CD14-positive monocyte (primary cell): ENCODE measurements around the gene FAM83G. TPM values are rescaled to one million over a fixed set of nuclear protein-coding genes. Genes with fewer than 3 reads are reported as not detected.

Source experiments
- DNase-seq, 3 donors: peaks; one replicate each; pipeline ENCODE4 v3.0.0-alpha.2; 2011 to 2022
- H2AFZ ChIP-seq: 2 replicates; pipeline ENCODE4 v1.6.0; 2012; ENCODE audit warnings: mild to moderate bottlenecking, low read depth, low read length, inconsistent platforms; ENCODE audit not compliant: insufficient read depth, poor library complexity, severe bottlenecking
- H3K27ac ChIP-seq, 2 donors: 1 replicate in 1 of 2; 2 replicates in 1 of 2; pipeline ENCODE4 v1.5.1; 2012 to 2013; ENCODE audit warnings: low read length in 2 of 2, control low read depth in 1 of 2, inconsistent platforms in 1 of 2, low read depth in 1 of 2, mild to moderate bottlenecking in 1 of 2
- H3K27me3 ChIP-seq, 2 donors: one replicate each; pipeline versions ENCODE4 v1.6.0 to v1.6.1; 2011 to 2013; ENCODE audit warnings: low read length in 2 of 2; ENCODE audit not compliant: control insufficient read depth in 2 of 2, insufficient read depth in 2 of 2
- H3K36me3 ChIP-seq, 2 donors: replicated peaks in 1 of 2; 1 replicate in 1 of 2; 2 replicates in 1 of 2; pipeline versions ENCODE4 v1.5.1 to v1.6.1; 2012 to 2013; ENCODE audit warnings: low read length in 2 of 2, control low read depth in 1 of 2, inconsistent platforms in 1 of 2, mild to moderate bottlenecking in 1 of 2; ENCODE audit not compliant: insufficient read depth in 2 of 2, control insufficient read depth in 1 of 2
- H3K4me1 ChIP-seq, 2 donors: 1 replicate in 1 of 2; 2 replicates in 1 of 2; pipeline versions ENCODE4 v1.5.1 to v1.6.1; 2012 to 2013; ENCODE audit warnings: low read length in 2 of 2, control low read depth in 1 of 2, inconsistent platforms in 1 of 2, mild to moderate bottlenecking in 1 of 2, moderate library complexity in 1 of 2; ENCODE audit not compliant: insufficient read depth in 2 of 2, control insufficient read depth in 1 of 2
- H3K4me2 ChIP-seq: replicated peaks from 2 replicates; pipeline ENCODE3; 2012; ENCODE audit warnings: low read length, moderate library complexity, mild to moderate bottlenecking; ENCODE audit not compliant: poor library complexity, severe bottlenecking; ENCODE audit errors: extremely low read depth
- H3K4me3 ChIP-seq, 3 experiments: fragments of 200-600 bp in 1 of 3; sonication (generic) in 1 of 3; replicated peaks in 1 of 3; 1 replicate in 2 of 3; 2 replicates in 1 of 3; pipeline ENCODE4 v1.5.1; 2011 to 2013; ENCODE audit warnings: low read length in 3 of 3, mild to moderate bottlenecking in 3 of 3, control low read depth in 2 of 3, low read depth in 2 of 3, inconsistent platforms in 1 of 3, moderate library complexity in 1 of 3
- H3K79me2 ChIP-seq: 2 replicates; pipeline ENCODE4 v1.6.0; 2012; ENCODE audit warnings: mild to moderate bottlenecking, control low read depth, inconsistent platforms, low read length, moderate library complexity; ENCODE audit not compliant: insufficient read depth
- H3K9ac ChIP-seq: 2 replicates; pipeline ENCODE4 v1.6.0; 2017; ENCODE audit warnings: low read length, mild to moderate bottlenecking; ENCODE audit not compliant: insufficient read depth, poor library complexity, severe bottlenecking
- H3K9me3 ChIP-seq, 2 donors: replicated peaks in 1 of 2; 1 replicate in 1 of 2; 2 replicates in 1 of 2; pipeline versions ENCODE4 v1.5.1 to v1.6.1; 2012 to 2013; ENCODE audit warnings: low read length in 2 of 2, control low read depth in 1 of 2; ENCODE audit not compliant: control insufficient read depth in 1 of 2, insufficient read depth in 1 of 2
- H4K20me1 ChIP-seq: 2 replicates; pipeline ENCODE4 v1.6.0; 2012; ENCODE audit warnings: mild to moderate bottlenecking, low read length, control low read depth, moderate library complexity; ENCODE audit not compliant: insufficient read depth
- H3K27ac Mint-ChIP-seq, 7 donors: one replicate each; pipeline ENCODE4 v1.8.0; 2020; ENCODE audit warnings: mild to moderate bottlenecking in 7 of 7, mixed read lengths in 7 of 7, moderate library complexity in 6 of 7, inconsistent platforms in 2 of 7
- H3K27me3 Mint-ChIP-seq, 3 donors: one replicate each; pipeline ENCODE4 v1.8.0; 2021 to 2022; ENCODE audit warnings: low read depth in 3 of 3, mild to moderate bottlenecking in 3 of 3, mixed read lengths in 3 of 3, moderate library complexity in 3 of 3, inconsistent platforms in 1 of 3
- H3K36me3 Mint-ChIP-seq, 2 donors: one replicate each; pipeline ENCODE4 v1.8.0; 2020; ENCODE audit warnings: mixed read lengths in 2 of 2, inconsistent platforms in 1 of 2, mild to moderate bottlenecking in 1 of 2
- H3K4me1 Mint-ChIP-seq: one replicate; pipeline ENCODE4 v1.8.0; 2020; ENCODE audit warnings: mild to moderate bottlenecking, mixed read lengths
- H3K4me3 Mint-ChIP-seq, 2 donors: one replicate each; pipeline ENCODE4 v1.8.0; 2020; ENCODE audit warnings: mild to moderate bottlenecking in 2 of 2, mixed read lengths in 2 of 2, moderate library complexity in 1 of 2
- H3K9me3 Mint-ChIP-seq, 7 donors: one replicate each; pipeline ENCODE4 v1.8.0; 2020 to 2022; ENCODE audit warnings: mixed read lengths in 7 of 7, mild to moderate bottlenecking in 6 of 7, moderate library complexity in 6 of 7, inconsistent platforms in 2 of 7
- CTCF ChIP-seq: fragments of 200-600 bp; IDR thresholded peaks from one replicate; pipeline ENCODE4 v1.8.0; 2022; ENCODE audit warnings: antibody characterized with exemption, mild to moderate bottlenecking
- WGBS: methylation state at CpG from one replicate; pipeline ENCODE4 v1.1.5; 2013; ENCODE audit warnings: missing lambda C conversion rate; ENCODE audit not compliant: insufficient coverage; 5-methylcytosine and 5-hydroxymethylcytosine counted together
- intact Hi-C, 2 donors: fragments of 100-400 bp; cut with micrococcal nuclease; formaldehyde crosslinking; loops; one replicate each; pipeline versions ENCODE4 v1.15.0 to v1.15.1; 2023
- polyA plus RNA-seq, 3 donors: library from polyadenylated mRNA; depleted of rRNA in 1 of 3; unstranded in 2 of 3; stranded (reverse) in 1 of 3; fragments of 300-500 nt in 2 of 3; fragments of >200 nt in 1 of 3; fragmentation: Illumina TruSeq in 2 of 3; gene quantifications; 1 replicate in 2 of 3; 2 replicates in 1 of 3; pipeline ENCODE4 v1.2.3, GENCODE V29; 2012 to 2021

Gene FAM83G
- polyA plus RNA-seq, 3 donors = 0.04 to 0.17 (median 0.08) TPM

- WGBS = 41% methylated on average over 19 of the region's 23 CpGs
- Mint-ChIP-seq H3K27ac (peak overlapping the region in 1 of 7 donors; percentile 57), H3K27me3 (peaks cover 2 to 10% (median 2%) of the 10 kb centered on the region in 3 donors), H3K4me3 (peak overlapping the region; percentile 62 to 78), H3K4me1 (peaks cover 24% of the 10 kb centered on the region), H3K36me3 (no peaks in the 10 kb centered on the region), H3K9me3 (no peaks in the 10 kb centered on the region)
- intact Hi-C loops = no loop called here
- H3K36me3 ChIP-seq = no peaks in the 10 kb centered on the region
- peaks cover 18 to 20% of the 10 kb centered on the region in 2 donors for H3K4me1 ChIP-seq
- H2AFZ ChIP-seq = peak overlapping the region; percentile 76
- no peaks in the 10 kb centered on the region for H3K79me2 ChIP-seq
- peak overlapping the region in 2 of 3 experiments; percentile 9 to 50 for H3K4me3 ChIP-seq
- H3K4me2 ChIP-seq = peak overlapping the region; percentile 54
- H3K27ac ChIP-seq = no peak overlapping the region
- peak overlapping the region; percentile 49 for H3K9ac ChIP-seq
- no peaks in the 10 kb centered on the region for H3K27me3 ChIP-seq
- DNase-seq = peak in 2 of 3 donors; percentile 13 to 24
- H4K20me1 ChIP-seq = no peaks in the 10 kb centered on the region
- TF ChIP-seq CTCF = no peak
- no peaks in the 10 kb centered on the region for H3K9me3 ChIP-seq
Measured at GRCh38 chr17:18968945-18969887, 35.3 kb downstream of the FAM83G start.

- Histone ChIP-seq H3K4me2 (no peak overlapping the region), H3K4me1 (peaks cover 18 to 20% of the 10 kb centered on the region in 2 donors), H3K27ac (no peak overlapping the region), H3K79me2 (no peaks in the 10 kb centered on the region), H3K9me3 (no peaks in the 10 kb centered on the region), H2AFZ (peak overlapping the region; percentile 76), H3K4me3 (no peak overlapping the region), H3K9ac (no peak overlapping the region), H3K36me3 (no peaks in the 10 kb centered on the region), H4K20me1 (no peaks in the 10 kb centered on the region), H3K27me3 (no peaks in the 10 kb centered on the region)
- Mint-ChIP-seq H3K27me3 (peaks cover 2 to 11% (median 2%) of the 10 kb centered on the region in 3 donors), H3K4me3 (no peak overlapping the region), H3K9me3 (no peaks in the 10 kb centered on the region), H3K4me1 (peaks cover 24% of the 10 kb centered on the region), H3K27ac (no peak overlapping the region), H3K36me3 (no peaks in the 10 kb centered on the region)
- no peak for DNase-seq
- WGBS = 26% methylated on average over 4 of the region's 4 CpGs
- no peak for TF ChIP-seq CTCF
- intact Hi-C loops = no loop called here
Measured at GRCh38 chr17:18968345-18968744, 36.2 kb downstream of the FAM83G start.
